Measurements from ENCODE around the gene CD163L1. TPM values are rescaled to one million over a fixed set of nuclear protein-coding genes. Genes with fewer than 3 reads are reported as not detected.
"Not testable (repeated sequence)": the region's sequence is repeated elsewhere in the genome, so short reads cannot be mapped to it uniquely, and the experiment has no call there.

The CD163L1 gene
- total RNA-seq, 1 experiment from 2014 or later = 0.11 TPM

GRCh38 chr12:7437494-7437893 lies 6.5 kb downstream of the CD163L1 start:
- peaks cover 11% of the 10 kb centered on the region for H3K9me3 Mint-ChIP-seq (ENCODE audit: unreplicated experiment)
- H3K9me3 ChIP-seq; H3K27ac Mint-ChIP-seq (ENCODE audit: unreplicated experiment); H3K4me1 ChIP-seq; intact Hi-C loops (cut with micrococcal nuclease; ENCODE audit: unreplicated experiment); BruUV-seq (replicated peaks); DNase-seq; H3K4me3 Mint-ChIP-seq (ENCODE audit: unreplicated experiment); H3K4me3 ChIP-seq (ENCODE audit: low read depth, low read length); H3K27me3 ChIP-seq (replicated peaks; ENCODE audit: control insufficient read depth, insufficient read depth, low read length); H3K36me3 ChIP-seq (ENCODE audit: control insufficient read depth, insufficient read depth, low read length); H3K36me3 Mint-ChIP-seq (ENCODE audit: insufficient read depth, unreplicated experiment); POLR2A ChIA-PET; H3K27me3 Mint-ChIP-seq (ENCODE audit: insufficient read depth, unreplicated experiment): not testable (repeated sequence)
- CTCF ChIA-PET = interaction anchor here (0.7 kb wide), 1 partner anchor 182 kb away, joined by 7 read pairs; no protein-coding TSS in a partner anchor
- peaks cover 14% of the 10 kb centered on the region for H3K4me1 Mint-ChIP-seq (ENCODE audit: low read depth, unreplicated experiment)

GRCh38 chr12:7434670-7435069 lies 9.3 kb downstream of the CD163L1 start:
- peaks cover 16% of the 10 kb centered on the region for H3K27me3 Mint-ChIP-seq (ENCODE audit: insufficient read depth, unreplicated experiment)
- H3K36me3 Mint-ChIP-seq (ENCODE audit: insufficient read depth, unreplicated experiment) = peaks cover 1% of the 10 kb centered on the region
- POLR2A ChIA-PET = interaction anchor here (0.5 kb wide), 1 partner anchor 155 kb away, joined by 11 read pairs; no protein-coding TSS in a partner anchor
- Histone ChIP-seq H3K36me3 (ENCODE audit: control insufficient read depth, insufficient read depth, low read length) (no peaks in the 10 kb centered on the region), H3K27me3 (replicated peaks; ENCODE audit: control insufficient read depth, insufficient read depth, low read length) (no peaks in the 10 kb centered on the region), H3K4me3 (ENCODE audit: low read depth, low read length) (no peak overlapping the region), H3K4me1 (no peaks in the 10 kb centered on the region), H3K9me3 (no peaks in the 10 kb centered on the region)
- H3K27ac Mint-ChIP-seq (ENCODE audit: unreplicated experiment) = no peak overlapping the region
- BruUV-seq (replicated peaks) = no TSS peak
- DNase-seq = no peak
- CTCF ChIA-PET = no interaction called here
- TF ChIP-seq CTCF (IDR thresholded peaks at IDR 0.05; ENCODE audit: insufficient read depth in 1 of 2, low read depth in 1 of 2, low read length in 1 of 2, severe bottlenecking in 1 of 2, unreplicated experiment in 1 of 2) = no peak
- intact Hi-C loops (cut with micrococcal nuclease; ENCODE audit: unreplicated experiment) = no loop called here
- peaks cover 10% of the 10 kb centered on the region for H3K9me3 Mint-ChIP-seq (ENCODE audit: unreplicated experiment)
- H3K4me1 Mint-ChIP-seq (ENCODE audit: low read depth, unreplicated experiment) = peaks cover 18% of the 10 kb centered on the region
- H3K4me3 Mint-ChIP-seq (ENCODE audit: unreplicated experiment) = no peak overlapping the region

GRCh38 chr12:7433276-7433822 lies 10.6 kb downstream of the CD163L1 start:
- intact Hi-C loops (cut with micrococcal nuclease; ENCODE audit: unreplicated experiment) = no loop called here
- POLR2A ChIA-PET = no interaction called here
- no peak overlapping the region for H3K4me3 Mint-ChIP-seq (ENCODE audit: unreplicated experiment)
- no peaks in the 10 kb centered on the region for H3K36me3 Mint-ChIP-seq (ENCODE audit: insufficient read depth, unreplicated experiment)
- Histone ChIP-seq H3K27me3 (replicated peaks; ENCODE audit: control insufficient read depth, insufficient read depth, low read length) (no peaks in the 10 kb centered on the region), H3K4me1 (no peaks in the 10 kb centered on the region), H3K9me3 (no peaks in the 10 kb centered on the region), H3K36me3 (ENCODE audit: control insufficient read depth, insufficient read depth, low read length) (no peaks in the 10 kb centered on the region), H3K4me3 (ENCODE audit: low read depth, low read length) (no peak overlapping the region)
- peaks cover 7% of the 10 kb centered on the region for H3K4me1 Mint-ChIP-seq (ENCODE audit: low read depth, unreplicated experiment)
- TF ChIP-seq CTCF (IDR thresholded peaks at IDR 0.05; ENCODE audit: insufficient read depth in 1 of 2, low read depth in 1 of 2, low read length in 1 of 2, severe bottlenecking in 1 of 2, unreplicated experiment in 1 of 2) = no peak
- no peaks in the 10 kb centered on the region for H3K9me3 Mint-ChIP-seq (ENCODE audit: unreplicated experiment)
- CTCF ChIA-PET = no interaction called here
- H3K27me3 Mint-ChIP-seq (ENCODE audit: insufficient read depth, unreplicated experiment) = peaks cover 14% of the 10 kb centered on the region
- no peak overlapping the region for H3K27ac Mint-ChIP-seq (ENCODE audit: unreplicated experiment)
- no peak for DNase-seq
- no TSS peak for BruUV-seq (replicated peaks)

Measured in Caco-2 (cell line).